HepG2 (cell line): ENCODE measurements around the gene HS3ST3A1. TPM values are rescaled to one million over a fixed set of nuclear protein-coding genes. Genes with fewer than 3 reads are reported as not detected.

Experiments used
- ATAC-seq: fragments of 200-7000 bp; cut with Tn5 transposase; 3 replicates; pipeline ENCODE4 v1.9.1; 2020; ENCODE audit warnings: mild to moderate bottlenecking, moderate library complexity
- BruUV-seq: library from RNA; stranded (reverse); fragments of 400-500 nt; replicated peaks from 2 replicates; lab custom pipeline; 2021; lab: Mats Ljungman, UMichigan
- CTCF ChIA-PET: fragments of 300-600 bp; formaldehyde crosslinking; extraction: SDS; loops from one replicate; lab custom pipeline; 2021; ENCODE audit warnings: low total read pairs, inconsistent platforms, low intra/inter-chr PET ratio; lab: Yijun Ruan, JAX
- POLR2A ChIA-PET: fragments of 350-600 bp; sonication (Branson Sonifier 250); formaldehyde crosslinking; loops from one replicate; lab custom pipeline; 2020; ENCODE audit warnings: antibody characterized with exemption, inconsistent platforms; lab: Yijun Ruan, JAX
- DNase-seq: peaks from one replicate; pipeline ENCODE4 v3.0.0-alpha.2; 2015; ENCODE audit warnings: low spot score
- FAIRE-seq: peaks from 3 replicates; lab custom pipeline; 2011; peaks lifted over from hg19 to GRCh38; lab: Jason Lieb, UNC
- H2AFZ ChIP-seq: one replicate; pipeline ENCODE4 v1.6.1; 2011; ENCODE audit warnings: low read length, inconsistent platforms
- H3K27ac ChIP-seq: fragments of 300-600 bp; 3 replicates; pipeline ENCODE4 v1.8.0; 2011; ENCODE audit warnings: mixed run types, mild to moderate bottlenecking, mixed read lengths, low read length, inconsistent platforms; ENCODE audit not compliant: insufficient read depth; ENCODE audit errors: extremely low read length
- H3K27me3 ChIP-seq, 2 experiments: fragments of 200-600 bp in 1 of 2; 2 replicates in 1 of 2; 3 replicates in 1 of 2; pipeline versions ENCODE4 v1.6.0 to v1.8.0; 2011; ENCODE audit warnings: low read length in 2 of 2, mild to moderate bottlenecking in 2 of 2, moderate library complexity in 2 of 2, inconsistent platforms in 1 of 2; ENCODE audit not compliant: insufficient read depth in 2 of 2, control insufficient read depth in 1 of 2
- H3K36me3 ChIP-seq, 2 experiments: fragments of 200-600 bp in 1 of 2; replicated peaks in 1 of 2; 2 replicates in 1 of 2; 3 replicates in 1 of 2; pipeline versions ENCODE4 v1.5.1 to v1.8.0; 2011; ENCODE audit warnings: low read length in 2 of 2, inconsistent platforms in 1 of 2; ENCODE audit not compliant: insufficient read depth in 2 of 2, control insufficient read depth in 1 of 2
- H3K4me1 ChIP-seq: 2 replicates; pipeline ENCODE4 v1.5.1; 2012; ENCODE audit warnings: low read length, inconsistent platforms; ENCODE audit not compliant: insufficient read depth
- H3K4me2 ChIP-seq: 2 replicates; pipeline ENCODE4 v1.6.0; 2011; ENCODE audit warnings: low read depth, low read length, inconsistent platforms
- H3K4me3 ChIP-seq, 3 experiments: fragments of 200-600 bp in 1 of 3; sonication (generic), shearing (Covaris generic) in 1 of 3; replicated peaks in 1 of 3; 2 replicates each; pipeline ENCODE4 v1.5.1; 2011 to 2016; ENCODE audit warnings: low read length in 3 of 3, inconsistent platforms in 2 of 3, low read depth in 2 of 3, mild to moderate bottlenecking in 2 of 3, control low read depth in 1 of 3, mixed read lengths in 1 of 3; ENCODE audit not compliant: insufficient read depth in 1 of 3
- H3K79me2 ChIP-seq: one replicate; pipeline ENCODE4 v1.6.1; 2011; ENCODE audit warnings: low read length, inconsistent platforms; ENCODE audit not compliant: insufficient read depth
- H3K9ac ChIP-seq: 2 replicates; pipeline ENCODE4 v1.6.0; 2011; ENCODE audit warnings: mild to moderate bottlenecking, low read depth, low read length, inconsistent platforms; ENCODE audit not compliant: insufficient read depth
- H3K9me3 ChIP-seq: 2 replicates; pipeline ENCODE4 v1.5.1; 2012; ENCODE audit warnings: mild to moderate bottlenecking, low read length
- H4K20me1 ChIP-seq: 2 replicates; pipeline ENCODE4 v1.6.0; 2011; ENCODE audit warnings: inconsistent platforms, mild to moderate bottlenecking, low read length, moderate library complexity; ENCODE audit not compliant: insufficient read depth
- MAFF ChIP-seq: IDR thresholded peaks from 2 replicates; pipeline ENCODE4 v1.6.1; 2011; ENCODE audit warnings: low read depth, low read length, improper control_type of control experiment
- MAFK ChIP-seq, 2 experiments: IDR thresholded peaks in 1 of 2; conservative IDR thresholded peaks in 1 of 2; 2 replicates each; pipeline ENCODE4 v1.6.1; 2011; ENCODE audit warnings: improper control_type of control experiment in 2 of 2, low read length in 2 of 2
- MBD4 ChIP-seq: IDR thresholded peaks from 2 replicates; pipeline ENCODE4 v1.6.1; 2012; ENCODE audit warnings: low read length, inconsistent platforms, borderline replicate concordance
- WGBS: methylation state at CpG from one replicate; pipeline ENCODE4 v1.1.6; 2017; ENCODE audit warnings: low lambda C conversion rate; 5-methylcytosine and 5-hydroxymethylcytosine counted together
- in situ Hi-C: cut with HindIII; loops from 2 replicates; pipeline ENCODE4 v1.10.0; 2017; ENCODE audit warnings: low pct_unique_long_range_greater_than_20kb; ENCODE audit not compliant: extremely low pct_ligation_motif_present
- intact Hi-C: fragments of 100-400 bp; cut with micrococcal nuclease; formaldehyde crosslinking; loops from one replicate; pipeline ENCODE4 v1.10.0; 2022; ENCODE audit not compliant: unreplicated experiment
- polyA plus RNA-seq, 8 experiments: library from polyadenylated mRNA; depleted of rRNA in 3 of 8; stranded (reverse) in 7 of 8; unstranded in 1 of 8; fragments of >200 nt; fragmentation: Illumina TruSeq in 4 of 8; extraction: Trizol in 4 of 8; gene quantifications; 2 replicates each; pipeline versions ENCODE4 v1.2.1 to v1.2.3, GENCODE V29; 2011 to 2016; ENCODE audit warnings: low read depth in 4 of 8, missing spikeins in 1 of 8, mixed read lengths in 1 of 8; ENCODE audit not compliant: insufficient read depth in 1 of 8
- total RNA-seq, 5 experiments: library from RNA; depleted of rRNA; stranded (reverse); fragments of >200 nt; fragmentation: Illumina TruSeq; extraction: Trizol; gene quantifications; 2 replicates each; pipeline ENCODE4 v1.2.3, GENCODE V29; 2016; ENCODE audit warnings: low read depth in 1 of 5
- TF ChIP-seq, protein P1 (sequence below): sonication (generic); formaldehyde crosslinking; IDR thresholded peaks from 2 replicates; pipeline ENCODE4 v1.4.0; 2020; ENCODE audit warnings: missing genetic modification reagents
- TF ChIP-seq, protein P2 (sequence below): sonication (generic); formaldehyde crosslinking; IDR thresholded peaks from 2 replicates; pipeline ENCODE4 v1.5.1; 2020; ENCODE audit warnings: mild to moderate bottlenecking, moderate library complexity, missing genetic modification reagents
- TF ChIP-seq, protein P3 (sequence below): sonication (generic); formaldehyde crosslinking; IDR thresholded peaks from 2 replicates; pipeline ENCODE4 v1.4.0; 2020; ENCODE audit warnings: missing genetic modification reagents, borderline replicate concordance

The HS3ST3A1 gene
- total and polyA plus RNA-seq, 2 of the 13 experiments (the other 11 are each of a cell fraction or from before 2014, with no cell fraction given), result 1.3 to 3.5 TPM

DNA sequence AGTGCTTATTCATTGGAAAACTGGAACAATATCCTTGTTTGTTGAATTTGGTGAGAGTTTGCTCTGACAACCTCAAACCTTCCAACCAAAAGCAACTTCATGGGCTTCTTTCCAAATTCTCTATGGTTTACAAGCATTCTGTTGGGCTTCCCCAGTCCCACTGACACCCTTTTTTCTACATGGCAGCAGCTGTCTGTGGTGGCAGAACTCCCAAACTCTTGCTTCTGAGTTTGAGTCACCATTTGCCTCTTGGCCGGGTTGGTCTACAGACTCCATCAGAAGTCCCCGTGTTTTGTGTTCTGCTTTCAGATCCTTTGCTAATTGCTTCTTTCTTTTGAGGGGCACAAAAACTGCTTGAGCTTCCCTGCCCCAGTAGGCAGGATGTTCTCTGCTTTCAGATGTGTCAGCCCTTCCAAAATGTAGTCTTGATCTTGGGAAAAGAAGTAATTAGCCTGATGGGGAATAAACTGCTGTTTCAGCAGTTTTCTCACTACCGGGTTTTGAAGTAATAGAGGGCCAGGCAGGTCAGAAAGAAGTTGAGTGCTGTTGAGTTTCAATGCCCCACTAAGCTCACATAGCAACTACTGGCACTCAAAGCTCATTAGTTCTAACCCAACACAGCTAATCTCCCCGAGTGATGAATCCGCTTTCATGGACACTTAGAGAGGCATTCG is 80.7 kb downstream of the HS3ST3A1 start:
- Histone ChIP-seq H3K4me3 (no peak overlapping the region), H3K4me2 (0 out of 2 replicates have a peak overlapping the region, but pooled peaks have one; percentile 1), H2AFZ (no peak overlapping the region), H3K27ac (no peak overlapping the region)
- TF ChIP-seq MAFK (conservative IDR thresholded peaks at IDR 0.05 in 1 of 2, IDR thresholded peaks at IDR 0.05 in 1 of 2; ENCODE audit: low read length in 2 of 2) (peak; percentile 94 to 98), MAFF (peak; percentile 97), MBD4 (no peak)
- TF ChIP-seq, protein P1, sequence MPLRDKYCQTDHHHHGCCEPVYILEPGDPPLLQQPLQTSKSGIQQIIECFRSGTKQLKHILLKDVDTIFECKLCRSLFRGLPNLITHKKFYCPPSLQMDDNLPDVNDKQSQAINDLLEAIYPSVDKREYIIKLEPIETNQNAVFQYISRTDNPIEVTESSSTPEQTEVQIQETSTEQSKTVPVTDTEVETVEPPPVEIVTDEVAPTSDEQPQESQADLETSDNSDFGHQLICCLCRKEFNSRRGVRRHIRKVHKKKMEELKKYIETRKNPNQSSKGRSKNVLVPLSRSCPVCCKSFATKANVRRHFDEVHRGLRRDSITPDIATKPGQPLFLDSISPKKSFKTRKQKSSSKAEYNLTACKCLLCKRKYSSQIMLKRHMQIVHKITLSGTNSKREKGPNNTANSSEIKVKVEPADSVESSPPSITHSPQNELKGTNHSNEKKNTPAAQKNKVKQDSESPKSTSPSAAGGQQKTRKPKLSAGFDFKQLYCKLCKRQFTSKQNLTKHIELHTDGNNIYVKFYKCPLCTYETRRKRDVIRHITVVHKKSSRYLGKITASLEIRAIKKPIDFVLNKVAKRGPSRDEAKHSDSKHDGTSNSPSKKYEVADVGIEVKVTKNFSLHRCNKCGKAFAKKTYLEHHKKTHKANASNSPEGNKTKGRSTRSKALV, result no peak
- TF ChIP-seq, protein P2, sequence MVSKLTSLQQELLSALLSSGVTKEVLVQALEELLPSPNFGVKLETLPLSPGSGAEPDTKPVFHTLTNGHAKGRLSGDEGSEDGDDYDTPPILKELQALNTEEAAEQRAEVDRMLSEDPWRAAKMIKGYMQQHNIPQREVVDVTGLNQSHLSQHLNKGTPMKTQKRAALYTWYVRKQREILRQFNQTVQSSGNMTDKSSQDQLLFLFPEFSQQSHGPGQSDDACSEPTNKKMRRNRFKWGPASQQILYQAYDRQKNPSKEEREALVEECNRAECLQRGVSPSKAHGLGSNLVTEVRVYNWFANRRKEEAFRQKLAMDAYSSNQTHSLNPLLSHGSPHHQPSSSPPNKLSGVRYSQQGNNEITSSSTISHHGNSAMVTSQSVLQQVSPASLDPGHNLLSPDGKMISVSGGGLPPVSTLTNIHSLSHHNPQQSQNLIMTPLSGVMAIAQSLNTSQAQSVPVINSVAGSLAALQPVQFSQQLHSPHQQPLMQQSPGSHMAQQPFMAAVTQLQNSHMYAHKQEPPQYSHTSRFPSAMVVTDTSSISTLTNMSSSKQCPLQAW (CRISPR knock-in tag), result 0 out of 2 replicates have a peak, but pooled peaks have one; percentile 14
- TF ChIP-seq, protein P3, sequence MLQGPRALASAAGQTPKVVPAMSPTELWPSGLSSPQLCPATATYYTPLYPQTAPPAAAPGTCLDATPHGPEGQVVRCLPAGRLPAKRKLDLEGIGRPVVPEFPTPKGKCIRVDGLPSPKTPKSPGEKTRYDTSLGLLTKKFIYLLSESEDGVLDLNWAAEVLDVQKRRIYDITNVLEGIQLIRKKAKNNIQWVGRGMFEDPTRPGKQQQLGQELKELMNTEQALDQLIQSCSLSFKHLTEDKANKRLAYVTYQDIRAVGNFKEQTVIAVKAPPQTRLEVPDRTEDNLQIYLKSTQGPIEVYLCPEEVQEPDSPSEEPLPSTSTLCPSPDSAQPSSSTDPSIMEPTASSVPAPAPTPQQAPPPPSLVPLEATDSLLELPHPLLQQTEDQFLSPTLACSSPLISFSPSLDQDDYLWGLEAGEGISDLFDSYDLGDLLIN (CRISPR knock-in tag), result no peak
- TF ChIP-seq, all 625 proteins: peak for 3
- ATAC-seq (peak; percentile 43; the same call in 1 of the 3 replicates), FAIRE-seq (no peak), DNase-seq (no peak)
- H3K4me1 ChIP-seq, result peaks cover 18% of the 10 kb centered on the region
- no peaks in the 10 kb centered on the region for H3K9me3 ChIP-seq
- H3K27me3 ChIP-seq, result no peaks in the 10 kb centered on the region
- CTCF ChIA-PET, result no interaction called here
- no peaks in the 10 kb centered on the region for H3K36me3 ChIP-seq
- in situ Hi-C loops (no loop called here), intact Hi-C loops (no loop called here)
- H3K79me2 ChIP-seq, result no peaks in the 10 kb centered on the region
- 27% methylated on average over 5 of the region's 6 CpGs for WGBS
- POLR2A ChIA-PET, result no interaction called here
- BruUV-seq, result no TSS peak
- H3K9ac ChIP-seq, result no peak overlapping the region
- no peaks in the 10 kb centered on the region for H4K20me1 ChIP-seq
